ENCODE results near the gene BPGM.

BPGM gene

DNA sequence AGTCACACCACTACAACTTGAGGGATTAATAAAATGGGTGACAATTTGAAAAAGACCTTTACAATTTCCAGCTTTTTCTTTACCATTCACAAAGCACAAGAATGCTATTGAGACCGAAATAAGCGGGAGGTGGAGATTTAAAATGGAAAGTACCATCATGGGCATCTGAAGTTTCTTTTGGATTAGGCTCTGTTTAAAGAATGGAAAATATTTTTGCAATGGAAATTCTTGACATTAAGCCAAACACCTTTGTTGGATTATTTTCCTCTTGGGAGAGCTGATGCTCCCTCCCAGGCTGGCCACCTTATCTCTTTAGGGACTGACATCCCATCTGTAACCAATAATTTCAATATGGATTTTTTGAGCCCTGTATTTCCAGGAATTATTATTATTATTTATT is 62.5 kb downstream of the BPGM start:
- Histone ChIP-seq H4K20me1 (ENCODE audit: control insufficient read depth, insufficient read depth, low read depth, low read length) (no peaks in the 10 kb centered on the region), H3K4me1 (ENCODE audit: control insufficient read depth, low read length) (peaks cover 4% of the 10 kb centered on the region; the same call in 1 of the 2 replicates), H3K79me2 (ENCODE audit: control insufficient read depth, low read length) (no peaks in the 10 kb centered on the region), H3K4me2 (ENCODE audit: low read length) (no peak overlapping the region), H3K27me3 (ENCODE audit: control insufficient read depth, low read length) (peaks cover 9% of the 10 kb centered on the region; the same call in 1 of the 2 replicates), H3K4me3 (ENCODE audit: low read length) (no peak overlapping the region), H3K27ac (ENCODE audit: low read depth, low read length) (no peak overlapping the region), H3F3A (ENCODE audit: control insufficient read depth, insufficient read depth) (no peaks in the 10 kb centered on the region), H3K9me3 (ENCODE audit: control insufficient read depth, insufficient read depth, low read length) (no peaks in the 10 kb centered on the region), H3K9me2 (replicated peaks; ENCODE audit: control insufficient read depth, low read length) (no peaks in the 10 kb centered on the region), H3K36me3 (ENCODE audit: control insufficient read depth, low read length) (no peaks in the 10 kb centered on the region)
- TF ChIP-seq, protein P1, sequence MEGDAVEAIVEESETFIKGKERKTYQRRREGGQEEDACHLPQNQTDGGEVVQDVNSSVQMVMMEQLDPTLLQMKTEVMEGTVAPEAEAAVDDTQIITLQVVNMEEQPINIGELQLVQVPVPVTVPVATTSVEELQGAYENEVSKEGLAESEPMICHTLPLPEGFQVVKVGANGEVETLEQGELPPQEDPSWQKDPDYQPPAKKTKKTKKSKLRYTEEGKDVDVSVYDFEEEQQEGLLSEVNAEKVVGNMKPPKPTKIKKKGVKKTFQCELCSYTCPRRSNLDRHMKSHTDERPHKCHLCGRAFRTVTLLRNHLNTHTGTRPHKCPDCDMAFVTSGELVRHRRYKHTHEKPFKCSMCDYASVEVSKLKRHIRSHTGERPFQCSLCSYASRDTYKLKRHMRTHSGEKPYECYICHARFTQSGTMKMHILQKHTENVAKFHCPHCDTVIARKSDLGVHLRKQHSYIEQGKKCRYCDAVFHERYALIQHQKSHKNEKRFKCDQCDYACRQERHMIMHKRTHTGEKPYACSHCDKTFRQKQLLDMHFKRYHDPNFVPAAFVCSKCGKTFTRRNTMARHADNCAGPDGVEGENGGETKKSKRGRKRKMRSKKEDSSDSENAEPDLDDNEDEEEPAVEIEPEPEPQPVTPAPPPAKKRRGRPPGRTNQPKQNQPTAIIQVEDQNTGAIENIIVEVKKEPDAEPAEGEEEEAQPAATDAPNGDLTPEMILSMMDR (IDR thresholded peaks at IDR 0.05; ENCODE audit: low read depth, low read length, poor library complexity, severe bottlenecking): no peak
- TF ChIP-seq EZH2phosphoT487 (IDR thresholded peaks at IDR 0.05; ENCODE audit: borderline replicate concordance, low read length): no peak

DNA sequence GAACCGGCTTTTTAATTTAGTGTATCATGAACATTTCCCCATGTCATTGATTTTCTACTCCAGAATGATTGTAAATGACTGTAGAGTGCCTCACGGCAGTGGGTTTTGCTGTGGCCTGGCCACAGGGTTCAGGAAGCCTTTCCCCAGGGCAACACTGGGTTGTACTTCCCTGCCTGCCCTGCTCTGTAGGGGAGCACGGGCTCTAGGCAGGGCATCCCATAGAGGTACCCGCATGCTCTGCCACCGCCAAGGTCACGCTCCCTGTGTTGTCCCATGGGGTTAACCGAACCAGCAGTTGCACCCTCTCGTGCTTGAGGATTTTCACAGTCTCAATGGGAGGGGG is 63.8 kb downstream of the BPGM start:
- Histone ChIP-seq H4K20me1 (ENCODE audit: control insufficient read depth, insufficient read depth, low read depth, low read length) (no peaks in the 10 kb centered on the region), H3K4me3 (ENCODE audit: low read length) (no peak overlapping the region), H3K27ac (ENCODE audit: low read depth, low read length) (no peak overlapping the region), H3K36me3 (ENCODE audit: control insufficient read depth, low read length) (no peaks in the 10 kb centered on the region), H3K27me3 (ENCODE audit: control insufficient read depth, low read length) (peaks cover 9% of the 10 kb centered on the region; the same call in 1 of the 2 replicates), H3K4me1 (ENCODE audit: control insufficient read depth, low read length) (no peaks in the 10 kb centered on the region), H3F3A (ENCODE audit: control insufficient read depth, insufficient read depth) (no peaks in the 10 kb centered on the region), H3K4me2 (ENCODE audit: low read length) (no peak overlapping the region), H3K9me3 (ENCODE audit: control insufficient read depth, insufficient read depth, low read length) (no peaks in the 10 kb centered on the region), H3K9me2 (replicated peaks; ENCODE audit: control insufficient read depth, low read length) (no peaks in the 10 kb centered on the region), H3K79me2 (ENCODE audit: control insufficient read depth, low read length) (no peaks in the 10 kb centered on the region)
- TF ChIP-seq EZH2phosphoT487 (IDR thresholded peaks at IDR 0.05; ENCODE audit: borderline replicate concordance, low read length): no peak
- TF ChIP-seq, protein P1 (IDR thresholded peaks at IDR 0.05; ENCODE audit: low read depth, low read length, poor library complexity, severe bottlenecking): no peak

DNA sequence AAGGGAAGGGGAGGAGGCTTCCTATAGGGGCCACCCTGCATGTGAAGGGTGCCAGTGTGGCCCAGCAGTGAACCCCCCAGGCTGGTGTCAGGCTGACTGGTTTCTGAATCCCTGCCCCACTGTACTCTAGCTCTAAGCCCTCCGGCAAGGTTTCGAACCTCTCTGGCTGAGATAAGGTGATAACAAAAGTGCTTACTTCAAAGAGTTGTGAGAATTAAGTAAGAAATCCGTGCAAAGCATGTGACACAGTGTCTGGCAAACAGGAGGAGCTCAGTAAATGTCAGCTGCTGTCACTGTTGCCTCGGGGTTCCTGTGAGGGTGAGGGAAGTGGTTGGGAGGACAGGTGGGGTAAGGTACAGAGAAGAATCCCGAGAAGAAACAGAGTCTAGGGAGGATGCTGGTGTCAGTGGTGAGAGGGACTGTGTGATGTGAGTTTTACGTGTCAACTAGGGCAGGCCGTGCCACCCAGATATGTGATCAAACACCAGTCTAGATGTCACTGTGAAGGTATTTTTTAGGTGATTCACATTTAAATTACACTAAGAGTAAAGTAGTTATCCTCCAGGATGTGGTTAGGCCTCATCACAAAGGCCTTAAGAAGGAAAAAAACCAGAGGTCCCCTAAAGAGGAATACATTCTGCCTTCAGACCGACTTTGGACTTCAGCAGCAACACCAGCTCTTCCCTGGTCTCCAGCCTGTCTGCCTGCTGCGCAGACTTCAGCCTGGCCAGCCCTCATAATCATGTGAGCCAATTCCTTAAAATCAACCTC is 64.4 kb downstream of the BPGM start:
- H3K4me1 ChIP-seq (ENCODE audit: control insufficient read depth, low read length): no peaks in the 10 kb centered on the region
- H3K27ac ChIP-seq (ENCODE audit: low read depth, low read length): no peak overlapping the region
- H3K36me3 ChIP-seq (ENCODE audit: control insufficient read depth, low read length): no peaks in the 10 kb centered on the region
- H3F3A ChIP-seq (ENCODE audit: control insufficient read depth, insufficient read depth): no peaks in the 10 kb centered on the region
- H3K4me2 ChIP-seq (ENCODE audit: low read length): no peak overlapping the region
- H4K20me1 ChIP-seq (ENCODE audit: control insufficient read depth, insufficient read depth, low read depth, low read length): no peaks in the 10 kb centered on the region
- H3K9me3 ChIP-seq (ENCODE audit: control insufficient read depth, insufficient read depth, low read length): no peaks in the 10 kb centered on the region
- TF ChIP-seq, protein P1 (IDR thresholded peaks at IDR 0.05; ENCODE audit: low read depth, low read length, poor library complexity, severe bottlenecking): no peak
- no peak for TF ChIP-seq EZH2phosphoT487 (IDR thresholded peaks at IDR 0.05; ENCODE audit: borderline replicate concordance, low read length)
- no peaks in the 10 kb centered on the region for H3K79me2 ChIP-seq (ENCODE audit: control insufficient read depth, low read length)
- no peak overlapping the region for H3K4me3 ChIP-seq (ENCODE audit: low read length)
- H3K27me3 ChIP-seq (ENCODE audit: control insufficient read depth, low read length): peaks cover 9% of the 10 kb centered on the region; the same call in 1 of the 2 replicates
- H3K9me2 ChIP-seq (replicated peaks; ENCODE audit: control insufficient read depth, low read length): no peaks in the 10 kb centered on the region
